ENCODE data around the gene EVX2. TPM values are rescaled to one million over a fixed set of nuclear protein-coding genes. Genes with fewer than 3 reads are reported as not detected.

EVX2 gene
- total and polyA plus RNA-seq, 7 donors = not detected

- peak overlapping the region; percentile 58 for H3K4me3 ChIP-seq
- no peaks in the 10 kb centered on the region for H3K9me3 ChIP-seq
- peak; percentile 87 for TF ChIP-seq CTCF (IDR thresholded peaks at IDR 0.05)
- WGBS, 3 donors = 0 to 2% (median 1%) methylated on average over 53 to 86 of the region's 86 CpGs
- ATAC-seq = peak; percentile 76 to 88 (median 81)
- no peaks in the 10 kb centered on the region for H3K36me3 ChIP-seq (ENCODE audit: insufficient read depth in 1 of 2, low read depth in 1 of 2)
- DNase-seq = peak; percentile 45 to 80
- H3K27ac ChIP-seq = no peak overlapping the region
- peaks cover 14 to 98% (median 57%) of the 10 kb centered on the region in 3 donors for H3K27me3 ChIP-seq (ENCODE audit: insufficient read depth in 3 of 3, low read length in 2 of 3)
- H3K4me1 ChIP-seq = peaks cover 19% of the 10 kb centered on the region
- intact Hi-C loops (cut with DNase I) = loop anchor here in 1 of 2 donors (5.0 to 10.0 kb wide), 3 partner anchors 32 to 225 kb away; partner anchors contain the start of gene LNPK
These were observed 3.8 kb downstream of the EVX2 start for GRCh38 chr2:176079831-176080539.

GRCh38 chr2:176079285-176079830, 4.4 kb downstream of the EVX2 start:
- peaks cover 14 to 98% (median 56%) of the 10 kb centered on the region in 3 donors for H3K27me3 ChIP-seq (ENCODE audit: insufficient read depth in 3 of 3, low read length in 2 of 3)
- H3K9me3 ChIP-seq = no peaks in the 10 kb centered on the region
- no peak for TF ChIP-seq CTCF (IDR thresholded peaks at IDR 0.05)
- peak; percentile 9 to 48 (median 28) for ATAC-seq
- DNase-seq = no peak
- peak overlapping the region; percentile 58 for H3K4me3 ChIP-seq
- H3K36me3 ChIP-seq (ENCODE audit: insufficient read depth in 1 of 2, low read depth in 1 of 2) = no peaks in the 10 kb centered on the region
- WGBS, 3 donors = 2 to 5% (median 5%) methylated on average over 30 of the region's 30 CpGs
- peaks cover 19% of the 10 kb centered on the region for H3K4me1 ChIP-seq
- H3K27ac ChIP-seq = no peak overlapping the region
- intact Hi-C loops (cut with DNase I) = loop anchor here in 1 of 2 donors (5.0 kb wide), 1 partner anchor 33 kb away; no protein-coding TSS in a partner anchor

- intact Hi-C loops (cut with DNase I) = loop anchor here in 1 of 2 donors (5.0 kb wide), 1 partner anchor 34 kb away; no protein-coding TSS in a partner anchor
- WGBS, 3 donors = 8 to 10% (median 10%) methylated on average over 25 of the region's 25 CpGs
- Histone ChIP-seq H3K27me3 (ENCODE audit: insufficient read depth in 3 of 3, low read length in 2 of 3) (peaks cover 14 to 98% (median 52%) of the 10 kb centered on the region in 3 donors), H3K27ac (no peak overlapping the region), H3K9me3 (no peaks in the 10 kb centered on the region), H3K4me3 (peak overlapping the region; percentile 58), H3K36me3 (ENCODE audit: insufficient read depth in 1 of 2, low read depth in 1 of 2) (no peaks in the 10 kb centered on the region), H3K4me1 (peaks cover 19% of the 10 kb centered on the region)
- TF ChIP-seq CTCF (IDR thresholded peaks at IDR 0.05) = no peak
- ATAC-seq (no peak), DNase-seq (no peak)
These were observed 5.0 kb downstream of the EVX2 start for GRCh38 chr2:176078541-176079284.

GRCh38 chr2:176076796-176077195, 7.0 kb downstream of the EVX2 start:
- peaks cover 14 to 98% (median 46%) of the 10 kb centered on the region in 3 donors for H3K27me3 ChIP-seq (ENCODE audit: insufficient read depth in 3 of 3, low read length in 2 of 3)
- ATAC-seq (no peak), DNase-seq (no peak)
- 19 to 31% (median 28%) methylated on average over 2 of the region's 2 CpGs for WGBS, 3 donors
- no peak overlapping the region for H3K4me3 ChIP-seq
- no peak overlapping the region for H3K27ac ChIP-seq
- no peaks in the 10 kb centered on the region for H3K9me3 ChIP-seq
- peaks cover 14% of the 10 kb centered on the region for H3K4me1 ChIP-seq
- H3K36me3 ChIP-seq (ENCODE audit: insufficient read depth in 1 of 2, low read depth in 1 of 2) = no peaks in the 10 kb centered on the region
- TF ChIP-seq CTCF (IDR thresholded peaks at IDR 0.05) = no peak
- intact Hi-C loops (cut with DNase I) = loop anchor here in 1 of 2 donors (5.0 kb wide), 1 partner anchor 36 kb away; no protein-coding TSS in a partner anchor

Measured in psoas muscle (tissue), 8 donors.